AG10803 (cell line): Measurements from ENCODE around the gene INAVA.
A peak's percentile ranks its signal among the peaks of the same experiment; 100 is the strongest.

Experiments
- DNase-seq: peaks from one replicate; pipeline ENCODE4 v3.0.0; 2010; ENCODE audit warnings: low read depth
- H3K4me3 ChIP-seq: 2 replicates; pipeline ENCODE4 v1.5.1; 2011; ENCODE audit warnings: mild to moderate bottlenecking, low read length, control low read depth
- TF ChIP-seq, protein P1 (sequence below): conservative IDR thresholded peaks from 2 replicates; pipeline ENCODE4 v1.5.1; 2011; ENCODE audit warnings: mild to moderate bottlenecking, low read length, control low read depth, inconsistent platforms

Gene INAVA

DNA sequence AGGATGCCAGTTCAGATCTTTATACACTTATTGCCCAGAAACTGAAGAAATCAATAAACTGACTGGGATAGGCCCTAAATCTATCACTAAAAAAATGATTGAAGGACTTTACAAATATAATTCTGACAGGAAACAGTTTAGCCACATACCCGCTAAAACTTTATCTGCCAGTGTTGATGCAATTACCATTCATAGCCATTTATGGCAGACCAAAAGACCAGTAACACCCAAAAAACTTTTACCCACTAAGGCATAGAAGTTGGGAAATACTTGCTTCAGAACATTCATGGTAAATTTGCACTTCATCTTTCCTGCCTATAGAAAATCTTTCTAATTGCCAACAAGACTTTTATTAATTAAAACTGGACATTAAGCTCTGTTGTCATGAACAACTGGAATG lies 36.9 kb upstream of the INAVA start:
- H3K4me3 ChIP-seq = no peak overlapping the region
- no peak for DNase-seq
- TF ChIP-seq, protein P1, sequence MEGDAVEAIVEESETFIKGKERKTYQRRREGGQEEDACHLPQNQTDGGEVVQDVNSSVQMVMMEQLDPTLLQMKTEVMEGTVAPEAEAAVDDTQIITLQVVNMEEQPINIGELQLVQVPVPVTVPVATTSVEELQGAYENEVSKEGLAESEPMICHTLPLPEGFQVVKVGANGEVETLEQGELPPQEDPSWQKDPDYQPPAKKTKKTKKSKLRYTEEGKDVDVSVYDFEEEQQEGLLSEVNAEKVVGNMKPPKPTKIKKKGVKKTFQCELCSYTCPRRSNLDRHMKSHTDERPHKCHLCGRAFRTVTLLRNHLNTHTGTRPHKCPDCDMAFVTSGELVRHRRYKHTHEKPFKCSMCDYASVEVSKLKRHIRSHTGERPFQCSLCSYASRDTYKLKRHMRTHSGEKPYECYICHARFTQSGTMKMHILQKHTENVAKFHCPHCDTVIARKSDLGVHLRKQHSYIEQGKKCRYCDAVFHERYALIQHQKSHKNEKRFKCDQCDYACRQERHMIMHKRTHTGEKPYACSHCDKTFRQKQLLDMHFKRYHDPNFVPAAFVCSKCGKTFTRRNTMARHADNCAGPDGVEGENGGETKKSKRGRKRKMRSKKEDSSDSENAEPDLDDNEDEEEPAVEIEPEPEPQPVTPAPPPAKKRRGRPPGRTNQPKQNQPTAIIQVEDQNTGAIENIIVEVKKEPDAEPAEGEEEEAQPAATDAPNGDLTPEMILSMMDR = no peak

DNA sequence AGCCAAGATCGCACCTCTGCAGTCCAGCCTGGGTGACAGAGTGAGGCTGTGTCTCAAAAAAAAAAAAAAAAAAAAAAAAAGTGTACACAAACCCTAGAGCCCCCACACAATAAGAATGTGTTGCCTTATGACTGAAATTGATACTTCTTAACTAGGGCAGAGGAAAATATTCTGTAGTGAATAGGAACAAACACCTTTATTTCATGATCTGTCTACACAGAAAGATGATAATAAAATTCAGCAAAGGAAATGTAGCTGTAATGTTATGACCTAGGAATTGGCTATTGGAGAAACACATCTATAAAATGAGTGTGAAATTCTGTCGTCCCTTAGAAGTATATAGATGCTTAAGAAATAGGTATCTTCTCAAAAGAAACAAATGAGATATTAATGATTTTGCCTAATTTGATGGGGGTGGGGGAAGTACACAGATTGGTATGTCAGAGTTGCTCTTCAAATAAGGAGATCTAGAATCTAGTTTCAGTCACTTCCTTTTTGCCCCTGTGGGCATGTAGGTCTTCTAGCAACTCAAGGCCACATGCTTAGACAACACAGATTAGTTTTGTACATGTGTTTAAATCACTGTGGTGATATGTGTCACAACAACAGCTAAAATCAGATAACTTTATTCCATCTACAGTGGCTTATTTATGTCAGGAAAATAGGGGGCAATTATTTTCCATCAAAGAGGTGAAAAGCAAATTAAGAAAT lies 32.6 kb upstream of the INAVA start:
- no peak overlapping the region for H3K4me3 ChIP-seq
- DNase-seq = no peak
- TF ChIP-seq, protein P1 = no peak

DNA sequence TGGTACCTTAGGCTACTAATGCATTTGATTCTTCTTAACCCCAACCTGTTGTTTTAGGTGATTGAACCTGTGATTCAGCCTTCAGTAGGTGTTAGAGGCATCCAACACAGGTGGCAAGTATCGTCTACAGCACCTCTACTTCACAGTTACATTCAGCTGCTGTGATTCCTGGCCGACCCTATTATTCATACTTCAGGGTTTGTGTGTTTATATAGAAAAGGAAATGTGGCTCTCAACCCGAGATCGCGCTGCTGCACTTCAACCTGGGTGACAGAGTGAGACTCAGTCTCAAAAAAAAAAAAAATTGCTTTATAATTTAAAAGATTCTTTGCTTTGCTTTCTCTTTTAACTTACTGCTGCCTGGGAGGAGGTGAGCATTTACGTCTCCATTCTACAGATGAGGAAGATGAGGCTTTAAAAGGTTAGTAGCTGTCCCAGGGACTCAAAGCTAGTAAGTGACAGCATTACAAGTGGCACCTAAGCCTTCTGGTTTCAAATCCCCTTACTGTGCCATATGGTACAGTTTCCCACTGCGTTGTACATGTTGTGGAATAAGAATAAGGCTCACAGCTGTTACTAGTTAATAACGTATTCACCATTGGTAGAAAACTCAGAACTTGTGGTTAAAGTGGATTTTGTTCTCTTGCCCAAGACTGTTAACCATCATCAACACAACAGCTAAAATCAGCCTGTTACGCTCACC lies 31.8 kb upstream of the INAVA start:
- H3K4me3 ChIP-seq = no peak overlapping the region
- TF ChIP-seq, protein P1 = no peak
- DNase-seq = peak; percentile 20

DNA sequence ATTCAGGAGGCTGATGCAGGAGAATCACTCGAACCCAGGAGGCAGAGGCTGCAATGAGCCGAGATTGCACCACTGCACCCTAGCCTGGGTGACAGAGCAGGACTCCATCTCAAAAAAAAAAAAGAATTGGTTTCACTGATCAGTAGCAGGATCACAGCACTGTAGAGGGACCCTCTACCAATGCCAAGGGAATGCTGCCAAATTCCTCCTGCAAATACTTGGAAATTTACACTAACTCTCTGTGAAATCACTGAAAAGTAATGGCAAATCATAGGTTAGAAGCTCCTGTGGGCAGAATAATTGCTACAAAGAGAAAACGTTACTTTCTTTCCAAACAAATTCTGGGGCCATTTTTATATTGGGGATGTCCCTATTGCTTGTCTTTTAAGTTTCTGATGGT lies 28.6 kb upstream of the INAVA start:
- TF ChIP-seq, protein P1 = no peak
- DNase-seq = peak; percentile 15
- no peak overlapping the region for H3K4me3 ChIP-seq

DNA sequence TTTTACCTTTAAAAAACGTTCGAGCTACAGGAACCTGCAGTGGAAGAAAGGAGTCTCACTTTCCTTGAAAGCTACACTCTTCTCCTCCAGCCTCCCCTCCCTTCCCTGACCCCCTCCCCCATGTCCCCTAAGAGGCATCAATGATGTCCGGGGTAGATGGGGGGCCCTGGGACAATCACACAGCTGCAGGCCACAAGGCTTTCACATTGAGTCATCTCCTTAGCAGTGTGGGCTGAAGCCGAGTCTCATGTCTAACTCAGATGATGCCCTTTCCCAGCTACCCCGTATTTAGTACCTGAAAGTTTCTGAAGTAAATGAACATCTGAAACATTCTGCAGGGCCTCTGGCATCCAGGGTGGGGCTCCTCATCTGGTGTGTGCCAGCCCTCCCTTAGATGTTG lies 28.2 kb upstream of the INAVA start:
- H3K4me3 ChIP-seq = no peak overlapping the region
- DNase-seq = no peak
- TF ChIP-seq, protein P1 = no peak

DNA sequence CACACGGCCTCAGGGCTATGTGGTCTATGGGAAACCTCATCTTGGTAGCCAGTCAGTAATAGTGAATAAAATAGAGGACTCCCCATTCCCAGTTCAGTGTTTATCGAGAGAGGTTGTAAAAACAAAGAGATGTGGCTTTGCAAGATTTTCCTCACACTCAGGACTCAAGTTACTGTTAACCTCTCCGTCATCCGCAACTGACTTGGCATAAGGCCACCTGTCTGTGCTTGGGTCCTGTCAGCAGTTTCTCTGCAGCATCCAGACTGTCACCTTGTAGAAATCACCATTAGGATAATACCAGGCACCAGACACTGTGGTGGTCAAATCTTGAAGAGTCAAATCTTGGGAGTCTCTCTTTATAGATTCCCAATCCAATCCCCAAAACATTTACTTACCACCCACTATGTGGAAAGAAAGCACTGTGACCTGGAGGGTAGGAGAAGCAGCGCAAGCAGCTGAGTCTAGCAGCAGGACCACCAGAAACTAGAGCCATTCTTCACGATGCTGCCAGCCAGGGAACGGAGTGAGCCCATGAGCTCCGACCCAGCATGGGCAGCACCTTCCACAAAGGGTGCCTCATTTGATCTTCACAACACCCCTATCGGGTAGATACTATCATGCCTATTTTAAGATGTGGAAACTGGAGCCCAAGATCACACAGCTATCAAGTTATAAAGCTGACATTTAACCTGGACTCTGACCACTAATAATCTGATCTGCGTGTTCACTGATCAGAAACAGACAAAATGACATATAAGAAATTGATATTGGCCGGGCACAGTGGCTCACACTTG lies 27.5 kb upstream of the INAVA start:
- no peak overlapping the region for H3K4me3 ChIP-seq
- TF ChIP-seq, protein P1 = no peak
- no peak for DNase-seq
